Stomach (tissue), 4 donors: ENCODE results near the gene SHISA6.

Source experiments
- CTCF ChIP-seq, 7 experiments: fragments of 450-650 bp in 4 of 7; fragments of 200-600 bp in 3 of 7; sonication (generic) in 3 of 7; IDR thresholded peaks; one replicate each; pipeline ENCODE4 v1.5.1; 2016 to 2019; ENCODE audit warnings: antibody characterized with exemption in 7 of 7, control low read depth in 2 of 7, mild to moderate bottlenecking in 1 of 7
- EP300 ChIP-seq: sonication (generic); formaldehyde crosslinking; IDR thresholded peaks from one replicate; pipeline ENCODE4 v1.6.1; 2017; ENCODE audit warnings: antibody characterized with exemption
- POLR2A ChIP-seq, 4 donors: fragments of 450-650 bp; IDR thresholded peaks; one replicate each; pipeline ENCODE4 v1.6.1; 2016; ENCODE audit warnings: antibody characterized with exemption in 4 of 4, control low read depth in 2 of 4, mild to moderate bottlenecking in 1 of 4, moderate library complexity in 1 of 4
- POLR2AphosphoS5 ChIP-seq, 3 donors: sonication (generic); formaldehyde crosslinking; IDR thresholded peaks; one replicate each; pipeline ENCODE4 v1.6.1; 2016; ENCODE audit warnings: antibody characterized with exemption in 3 of 3

GRCh38 chr17:11558681-11559234 is 317.7 kb downstream of the SHISA6 start:
- TF ChIP-seq CTCF (IDR thresholded peaks at IDR 0.05) (no peak), POLR2A (IDR thresholded peaks at IDR 0.05) (no peak), EP300 (no peak), POLR2AphosphoS5 (IDR thresholded peaks at IDR 0.05) (no peak)
